Astrocyte of the hippocampus (primary cell): ENCODE data around the gene ZPBP2.
A peak's percentile ranks its signal among the peaks of the same experiment; 100 is the strongest.

ENCODE experiments used
- DNase-seq: peaks from one replicate; pipeline ENCODE4 v3.0.0; 2011; ENCODE audit warnings: low read depth, low spot score

The ZPBP2 gene

GRCh38 chr17:39908789-39909352 is 40.9 kb downstream of the ZPBP2 start:
- no peak for DNase-seq

GRCh38 chr17:39913989-39914388 is 46.0 kb downstream of the ZPBP2 start:
- no peak for DNase-seq

DNA sequence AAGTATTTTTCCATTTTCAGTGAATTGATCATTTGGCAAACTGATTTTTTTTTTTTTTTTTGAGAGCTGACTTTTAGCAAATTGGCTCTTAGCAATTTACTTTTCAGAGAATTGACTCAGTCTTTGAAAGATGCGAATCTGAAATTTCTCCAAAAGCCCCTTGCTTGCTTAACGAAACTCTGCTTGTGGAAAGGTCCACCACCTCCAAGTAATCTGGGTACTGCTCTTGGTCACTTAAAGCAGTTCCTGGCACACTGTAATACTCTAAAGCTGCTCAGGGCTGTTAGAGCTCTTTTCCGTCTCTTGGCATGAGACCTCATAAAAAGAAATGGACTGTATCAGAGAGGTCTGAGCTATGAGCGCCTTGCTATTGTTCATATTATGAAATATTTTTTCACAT is 47.6 kb downstream of the ZPBP2 start:
- DNase-seq, result no peak

DNA sequence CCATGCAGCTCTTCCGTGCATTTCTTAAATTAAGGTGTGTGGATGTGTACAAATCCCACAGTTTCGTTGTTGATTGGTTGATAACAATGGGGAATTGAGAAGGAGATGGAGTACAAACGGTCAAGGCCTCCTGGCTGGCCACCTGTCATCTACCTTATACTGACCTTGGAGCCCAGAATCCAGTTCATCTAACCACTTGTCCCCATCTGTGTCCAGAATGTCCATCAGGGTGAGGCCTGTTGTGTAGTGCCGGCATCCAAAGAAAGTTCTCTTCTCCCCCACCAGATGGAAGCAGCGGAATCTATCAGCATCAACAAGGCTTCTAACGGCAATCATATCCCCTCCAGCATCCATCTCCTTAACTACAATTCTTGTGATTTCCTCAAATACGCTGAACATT is 48.9 kb downstream of the ZPBP2 start:
- no peak for DNase-seq

- DNase-seq, result no peak
Observed at GRCh38 chr17:39919087-39919683, 51.2 kb downstream of the ZPBP2 start.

DNA sequence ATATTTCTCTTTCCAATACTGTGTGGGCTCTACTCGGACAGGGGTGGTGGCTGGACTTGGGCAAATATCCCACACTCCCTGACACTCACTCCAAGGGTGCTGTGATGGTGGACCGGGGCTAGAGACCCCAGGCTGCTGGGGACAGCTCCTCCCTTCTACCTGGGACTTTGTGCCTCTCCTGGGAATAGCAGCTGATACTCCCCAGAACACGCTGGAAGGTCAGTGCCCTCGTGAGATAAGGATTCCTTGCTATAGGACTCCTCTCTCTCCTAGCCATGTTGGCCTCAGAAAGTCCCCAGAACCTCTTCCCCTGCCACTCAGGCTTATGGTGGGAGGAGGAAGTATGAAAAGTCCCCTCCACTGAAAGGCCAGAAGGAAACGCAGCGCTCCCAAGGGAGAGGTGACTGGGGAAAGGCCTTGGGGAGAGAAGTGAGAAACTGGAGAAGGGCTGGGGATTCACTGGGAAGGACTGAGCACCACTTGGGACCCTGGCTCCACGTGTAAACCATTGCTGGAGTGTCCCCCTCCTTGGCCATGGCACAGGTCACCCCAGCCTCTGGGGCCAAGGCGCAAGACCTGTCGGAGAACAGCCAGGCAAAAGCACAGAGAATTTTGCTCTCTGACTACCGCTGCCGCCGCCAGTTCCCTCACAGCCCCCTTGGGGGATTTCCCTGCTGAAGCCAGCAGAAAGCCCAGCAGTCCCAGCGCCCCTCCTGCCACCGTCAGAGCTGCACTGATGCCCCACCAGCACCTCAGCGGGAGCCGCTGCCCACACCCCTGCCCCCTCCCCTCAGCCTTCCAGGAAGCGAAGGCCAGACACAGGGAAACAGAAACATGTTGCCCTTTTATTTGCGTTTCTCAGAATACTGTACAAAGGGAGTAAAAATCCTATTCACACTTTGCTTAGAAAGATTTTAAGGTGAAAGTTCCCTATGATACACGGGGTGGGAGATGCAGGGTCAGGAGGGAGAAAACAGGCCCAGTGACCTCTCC is 52.5 kb downstream of the ZPBP2 start:
- no peak for DNase-seq

DNA sequence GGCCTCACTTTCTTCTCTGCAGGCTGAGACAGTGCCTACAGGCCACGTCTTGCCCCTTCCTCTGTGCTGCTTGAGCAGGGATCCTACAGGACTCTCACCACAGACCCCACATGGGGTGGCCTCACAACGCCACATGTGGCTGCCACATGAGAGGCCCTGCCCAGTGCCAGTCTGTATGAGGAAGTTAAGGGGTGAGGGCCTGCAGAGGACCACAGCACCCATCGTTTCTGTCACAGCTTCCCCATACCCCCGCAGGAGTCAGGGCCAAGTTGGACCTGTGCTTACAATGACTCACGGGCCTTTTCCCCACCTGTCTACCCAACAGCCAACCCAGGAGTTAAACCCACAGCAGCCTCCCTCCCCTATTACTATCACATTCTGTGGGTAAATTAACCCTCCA is 53.3 kb downstream of the ZPBP2 start:
- DNase-seq, result no peak

- DNase-seq, result no peak
Observed at GRCh38 chr17:39922006-39922405, 54.0 kb downstream of the ZPBP2 start.

- no peak for DNase-seq
Observed at GRCh38 chr17:39923230-39923629, 55.2 kb downstream of the ZPBP2 start.

DNA sequence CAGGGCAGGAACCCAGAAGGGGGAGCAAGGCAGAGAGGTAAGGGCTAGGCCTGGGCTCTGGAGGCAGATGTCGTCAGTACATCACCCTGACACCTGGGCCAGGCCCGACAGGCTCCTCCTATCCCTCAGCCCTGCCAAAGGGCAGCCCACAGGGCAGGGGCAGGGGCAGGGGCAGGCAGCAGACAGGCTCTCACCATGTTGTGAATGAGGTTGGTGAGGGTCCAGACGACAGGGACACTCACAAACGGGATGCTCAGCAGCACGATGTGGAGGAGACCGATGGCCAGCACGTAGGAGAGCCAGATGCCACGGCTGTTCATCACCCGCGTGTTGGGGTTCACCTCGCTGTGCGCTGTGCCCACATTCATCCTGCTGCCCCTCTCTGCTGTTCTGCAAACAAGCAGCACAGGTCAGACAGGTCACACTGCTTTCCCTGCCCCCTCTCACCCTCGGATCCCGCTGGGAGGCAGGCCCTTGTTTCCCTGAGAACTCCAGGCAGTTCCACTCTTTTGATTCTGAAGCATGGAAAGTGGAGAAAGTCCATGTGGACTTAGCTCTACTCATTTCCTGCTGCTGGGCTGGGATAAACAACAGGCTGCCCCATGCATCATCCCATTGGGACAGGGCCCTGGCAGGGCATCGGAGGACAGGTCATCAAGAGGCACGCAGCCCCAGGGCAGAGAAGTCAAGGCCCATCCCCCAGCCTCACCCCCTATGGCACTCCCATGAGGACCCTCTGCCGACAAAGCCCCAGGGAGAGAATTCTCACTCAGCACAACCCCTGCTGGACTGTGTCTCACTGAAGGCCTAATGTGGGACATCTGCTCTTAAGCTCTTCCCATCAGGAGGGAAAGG is 56.1 kb downstream of the ZPBP2 start:
- peak; percentile 23 for DNase-seq

GRCh38 chr17:39924691-39925055 is 56.7 kb downstream of the ZPBP2 start:
- DNase-seq, result no peak

GRCh38 chr17:39925282-39926134 is 57.5 kb downstream of the ZPBP2 start:
- no peak for DNase-seq

GRCh38 chr17:39926135-39926587 is 58.2 kb downstream of the ZPBP2 start:
- DNase-seq, result no peak

GRCh38 chr17:39926588-39927100 is 58.6 kb downstream of the ZPBP2 start:
- peak; percentile 64 for DNase-seq
